ENCODE results near the gene MS4A6E.

Gene MS4A6E

GRCh38 chr11:60377401-60378136 is 50.5 kb downstream of the MS4A6E start:
- DNase-seq: no peak

DNA sequence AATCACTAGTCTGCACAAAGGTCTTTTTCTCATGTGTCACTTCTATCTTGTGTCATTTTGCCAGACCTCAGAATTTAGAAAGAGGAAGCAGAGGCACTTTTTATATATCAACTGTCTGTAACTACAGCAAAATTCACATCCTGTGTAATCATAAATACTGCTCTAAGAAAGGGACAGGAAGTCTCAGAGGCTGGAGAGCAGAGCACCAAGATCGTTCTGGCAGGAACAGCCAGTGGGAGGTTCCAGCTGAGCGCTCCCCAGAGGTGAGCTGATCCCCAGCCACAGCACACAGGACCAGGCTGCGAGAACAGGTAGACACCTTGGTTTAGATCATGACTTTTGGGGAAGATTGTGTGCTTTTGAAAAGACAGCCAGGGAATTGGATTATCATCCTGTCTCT is 51.3 kb downstream of the MS4A6E start, which contains the start of gene MS4A7:
Gene MS4A7, plus strand, starts transcription at position 179 of the 400 bp plus-strand sequence. CDS start 4,610 bp downstream, outside the sequence.
- DNase-seq: no peak

- DNase-seq: no peak
Observed at GRCh38 chr11:60389279-60389910, 62.3 kb downstream of the MS4A6E start.

DNA sequence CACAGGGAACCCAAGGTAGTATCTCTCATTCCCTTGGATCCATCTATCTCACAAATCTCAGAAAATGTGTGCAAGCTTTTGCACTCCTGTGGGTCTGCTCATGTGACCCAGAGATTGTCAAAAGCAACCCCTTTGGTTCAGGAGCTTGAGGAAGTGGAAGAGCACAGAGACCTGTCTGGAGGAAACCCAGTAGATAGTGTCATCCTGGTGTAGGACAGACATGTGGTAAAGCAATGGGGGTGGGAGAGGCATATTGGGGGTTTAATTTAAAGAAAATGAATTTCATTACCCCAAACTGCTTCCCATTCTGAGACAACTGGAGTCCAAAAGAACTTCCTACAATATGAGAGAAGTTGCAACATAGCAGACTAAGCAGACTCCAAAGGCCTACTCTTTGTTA is 63.4 kb downstream of the MS4A6E start:
- DNase-seq: no peak
